Spleen (tissue), 7 donors: Measurements from ENCODE around the gene TRIO.

ENCODE experiments used
- POLR2A ChIP-seq, 3 donors: fragments of 450-650 bp; IDR thresholded peaks; one replicate each; pipeline ENCODE4 v1.5.1; 2017; ENCODE audit warnings: antibody characterized with exemption in 3 of 3, mild to moderate bottlenecking in 1 of 3
- TF ChIP-seq, protein P1 (sequence below), 11 experiments: fragments of 200-600 bp in 7 of 11; fragments of 450-650 bp in 4 of 11; sonication (generic) in 4 of 11; IDR thresholded peaks in 8 of 11; conservative IDR thresholded peaks in 3 of 11; 1 replicate in 7 of 11; 2 replicates in 4 of 11; pipeline versions ENCODE4 v1.4.0 to v1.8.0; 2016 to 2021; ENCODE audit warnings: antibody characterized with exemption in 11 of 11, inconsistent platforms in 4 of 11, mild to moderate bottlenecking in 1 of 11
- donor health status: DM: no; HTN: no; CAD: no; lungs with moderate emphysema.
- donor health status: DM: no; HTN: no; CAD: no.
- donor health status: DM: no; HTN: no; CAD: no.

GRCh38 chr5:14215901-14216300, 72.8 kb downstream of the TRIO start:
- no peak for TF ChIP-seq POLR2A (IDR thresholded peaks at IDR 0.05)
- TF ChIP-seq, protein P1, sequence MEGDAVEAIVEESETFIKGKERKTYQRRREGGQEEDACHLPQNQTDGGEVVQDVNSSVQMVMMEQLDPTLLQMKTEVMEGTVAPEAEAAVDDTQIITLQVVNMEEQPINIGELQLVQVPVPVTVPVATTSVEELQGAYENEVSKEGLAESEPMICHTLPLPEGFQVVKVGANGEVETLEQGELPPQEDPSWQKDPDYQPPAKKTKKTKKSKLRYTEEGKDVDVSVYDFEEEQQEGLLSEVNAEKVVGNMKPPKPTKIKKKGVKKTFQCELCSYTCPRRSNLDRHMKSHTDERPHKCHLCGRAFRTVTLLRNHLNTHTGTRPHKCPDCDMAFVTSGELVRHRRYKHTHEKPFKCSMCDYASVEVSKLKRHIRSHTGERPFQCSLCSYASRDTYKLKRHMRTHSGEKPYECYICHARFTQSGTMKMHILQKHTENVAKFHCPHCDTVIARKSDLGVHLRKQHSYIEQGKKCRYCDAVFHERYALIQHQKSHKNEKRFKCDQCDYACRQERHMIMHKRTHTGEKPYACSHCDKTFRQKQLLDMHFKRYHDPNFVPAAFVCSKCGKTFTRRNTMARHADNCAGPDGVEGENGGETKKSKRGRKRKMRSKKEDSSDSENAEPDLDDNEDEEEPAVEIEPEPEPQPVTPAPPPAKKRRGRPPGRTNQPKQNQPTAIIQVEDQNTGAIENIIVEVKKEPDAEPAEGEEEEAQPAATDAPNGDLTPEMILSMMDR (IDR thresholded peaks at IDR 0.05 in 8 of 11, conservative IDR thresholded peaks at IDR 0.05 in 3 of 11) = no peak
